A549 (cell line): Measurements from ENCODE around the gene CELSR1. TPM values are rescaled to one million over a fixed set of nuclear protein-coding genes. Genes with fewer than 3 reads are reported as not detected.

ENCODE experiments used
- ATAC-seq, 2 experiments: fragments of 200-7000 bp in 1 of 2; fragments of >200 bp in 1 of 2; cut with Nextera tagmentation in 1 of 2; cut with Tn5 transposase in 1 of 2; 3 replicates each; pipeline versions ENCODE4 v1.8.0 to v1.9.1; 2018 to 2020; ENCODE audit warnings: mild to moderate bottlenecking in 1 of 2, moderate library complexity in 1 of 2
- CTCF ChIA-PET: fragments of 300-600 bp; sonication (Branson Sonifier 250); formaldehyde crosslinking; extraction: SDS; loops from one replicate; lab custom pipeline; 2021; ENCODE audit warnings: antibody characterized with exemption, inconsistent platforms; lab: Yijun Ruan, JAX
- POLR2A ChIA-PET: fragments of 350-600 bp; formaldehyde crosslinking; extraction: SDS; loops from one replicate; lab custom pipeline; 2021; ENCODE audit warnings: antibody characterized with exemption, inconsistent platforms; lab: Yijun Ruan, JAX
- DNase-seq, 2 experiments: peaks; one replicate each; pipeline versions ENCODE4 v3.0.0 to v3.0.0-alpha.2; 2011 to 2016; ENCODE audit warnings: low read depth in 1 of 2, low spot score in 1 of 2
- FAIRE-seq: peaks from 2 replicates; lab custom pipeline; 2011; peaks lifted over from hg19 to GRCh38; lab: Jason Lieb, UNC
- H3K27ac ChIP-seq, 2 experiments: fragments of >200 bp; sonication (Bioruptor Twin); formaldehyde crosslinking; 3 replicates each; pipeline ENCODE4 v1.5.1; 2016 to 2017
- H3K4me1 ChIP-seq: fragments of >200 bp; sonication (Bioruptor Twin); formaldehyde crosslinking; 3 replicates; pipeline ENCODE4 v1.6.1; 2016
- H3K4me2 ChIP-seq: fragments of >200 bp; sonication (Bioruptor Twin); formaldehyde crosslinking; 3 replicates; pipeline ENCODE4 v1.6.1; 2016
- H3K4me3 ChIP-seq: fragments of >200 bp; sonication (Bioruptor Twin); formaldehyde crosslinking; 3 replicates; pipeline ENCODE4 v1.5.1; 2016
- H3K9me3 ChIP-seq: fragments of >200 bp; sonication (Bioruptor Twin); formaldehyde crosslinking; 3 replicates; pipeline ENCODE4 v1.6.1; 2016
- CBX8 ChIP-seq: fragments of 200-600 bp; sonication (generic); IDR thresholded peaks from 2 replicates; pipeline ENCODE4 v1.6.1; 2016
- CEBPB ChIP-seq, 2 experiments: fragments of >200 bp in 1 of 2; sonication (Bioruptor Twin) in 1 of 2; formaldehyde crosslinking in 1 of 2; IDR thresholded peaks; 2 replicates each; pipeline ENCODE4 v1.6.1; 2012 to 2016
- CHD2 ChIP-seq: fragments of 150-350 bp; IDR thresholded peaks from 2 replicates; pipeline ENCODE4 v1.6.1; 2014; ENCODE audit warnings: low read length; ENCODE audit not compliant: partially characterized antibody
- CHD4 ChIP-seq: fragments of 200-600 bp; sonication (generic); IDR thresholded peaks from 2 replicates; pipeline ENCODE4 v1.6.1; 2016; ENCODE audit warnings: antibody characterized with exemption, mild to moderate bottlenecking, borderline replicate concordance
- EHF ChIP-seq: fragments of 250-450 bp; sonication (Bioruptor Pico); IDR thresholded peaks from 2 replicates; pipeline ENCODE4 v1.5.0; 2020; ENCODE audit warnings: mild to moderate bottlenecking
- EP300 ChIP-seq, 2 experiments: fragments of >200 bp; sonication (Bioruptor Twin); formaldehyde crosslinking; IDR thresholded peaks; 2 replicates in 1 of 2; 3 replicates in 1 of 2; pipeline ENCODE4 v1.6.1; 2016 to 2017
- ESRRA ChIP-seq: fragments of 150-350 bp; IDR thresholded peaks from 2 replicates; pipeline ENCODE4 v1.6.1; 2014; ENCODE audit warnings: mild to moderate bottlenecking, low read length, borderline replicate concordance
- FOXS1 ChIP-seq: fragments of 250-450 bp; sonication (Bioruptor Pico); IDR thresholded peaks from 2 replicates; pipeline ENCODE4 v1.5.0; 2020; ENCODE audit warnings: mild to moderate bottlenecking, moderate library complexity
- GATA3 ChIP-seq: IDR thresholded peaks from 2 replicates; pipeline ENCODE4 v1.6.1; 2012; ENCODE audit warnings: borderline replicate concordance
- HES2 ChIP-seq: fragments of >200 bp; sonication (Bioruptor Twin); formaldehyde crosslinking; IDR thresholded peaks from 2 replicates; pipeline ENCODE4 v1.6.1; 2016
- HMGXB4 ChIP-seq: fragments of 250-450 bp; sonication (Bioruptor Pico); IDR thresholded peaks from 2 replicates; pipeline ENCODE4 v1.5.0; 2021; ENCODE audit warnings: mild to moderate bottlenecking, moderate library complexity, borderline replicate concordance
- HOXB13 ChIP-seq: fragments of 250-450 bp; sonication (Bioruptor Pico); IDR thresholded peaks from 2 replicates; pipeline ENCODE4 v1.5.0; 2020; ENCODE audit warnings: low read depth, mild to moderate bottlenecking, moderate library complexity
- HOXB5 ChIP-seq: fragments of 250-450 bp; sonication (Bioruptor Pico); IDR thresholded peaks from 2 replicates; pipeline ENCODE4 v1.5.0; 2020; ENCODE audit warnings: mild to moderate bottlenecking, moderate library complexity
- MAFK ChIP-seq: fragments of 450-650 bp; IDR thresholded peaks from 2 replicates; pipeline ENCODE4 v1.6.1; 2014; ENCODE audit not compliant: partially characterized antibody
- MAZ ChIP-seq: fragments of 150-350 bp; IDR thresholded peaks from 2 replicates; pipeline ENCODE4 v1.6.1; 2014; ENCODE audit warnings: antibody characterized with exemption, low read depth, low read length, borderline replicate concordance
- NR3C1 ChIP-seq: fragments of >200 bp; sonication (Bioruptor Twin); formaldehyde crosslinking; IDR thresholded peaks from 3 replicates; pipeline ENCODE4 v1.6.1; 2017
- POLR2A ChIP-seq: IDR thresholded peaks from 2 replicates; pipeline ENCODE4 v1.6.1; 2012; ENCODE audit warnings: mild to moderate bottlenecking, low read length
- POLR2AphosphoS2 ChIP-seq: conservative IDR thresholded peaks from 2 replicates; pipeline ENCODE4 v1.6.1; 2012; ENCODE audit warnings: low read length, improper control_type of control experiment, inconsistent platforms
- RARB ChIP-seq: fragments of 250-450 bp; sonication (Bioruptor Pico); IDR thresholded peaks from 2 replicates; pipeline ENCODE4 v1.8.0; 2021; ENCODE audit warnings: mild to moderate bottlenecking, moderate library complexity
- RCOR1 ChIP-seq: fragments of 150-350 bp; IDR thresholded peaks from 2 replicates; pipeline ENCODE4 v1.6.1; 2014; ENCODE audit warnings: antibody characterized with exemption, low read length, low read depth
- RNF2 ChIP-seq: fragments of 200-600 bp; sonication (generic); IDR thresholded peaks from 2 replicates; pipeline ENCODE4 v1.6.1; 2016; ENCODE audit warnings: low read depth, mild to moderate bottlenecking, antibody characterized with exemption, moderate library complexity, borderline replicate concordance
- SMC3 ChIP-seq: fragments of >200 bp; sonication (Bioruptor Twin); formaldehyde crosslinking; IDR thresholded peaks from 3 replicates; pipeline ENCODE4 v1.6.1; 2018; ENCODE audit warnings: inconsistent platforms
- USF2 ChIP-seq: fragments of 450-650 bp; IDR thresholded peaks from 2 replicates; pipeline ENCODE4 v1.6.1; 2014; ENCODE audit warnings: antibody characterized with exemption
- ZNF302 ChIP-seq: fragments of 250-450 bp; sonication (Bioruptor Pico); IDR thresholded peaks from 2 replicates; pipeline ENCODE4 v1.9.0; 2021; ENCODE audit warnings: inconsistent platforms, mild to moderate bottlenecking, moderate library complexity
- ZSCAN20 ChIP-seq: fragments of 250-450 bp; sonication (Bioruptor Pico); IDR thresholded peaks from 2 replicates; pipeline ENCODE4 v1.8.0; 2022; ENCODE audit warnings: mild to moderate bottlenecking, moderate library complexity
- WGBS: methylation state at CpG from one replicate; pipeline ENCODE4 v1.1.6; 2017; ENCODE audit errors: missing lambda C conversion rate; 5-methylcytosine and 5-hydroxymethylcytosine counted together
- polyA plus RNA-seq, 4 experiments: library from polyadenylated mRNA; depleted of rRNA in 3 of 4; stranded (reverse); fragments of >200 nt; fragmentation: RNase III in 1 of 4; extraction: RNeasy Plus Mini Kit Qiagen cat#74134 plus additional on column Dnase treatment in 1 of 4; gene quantifications; 2 replicates in 3 of 4; 3 replicates in 1 of 4; pipeline ENCODE4 v1.2.3, GENCODE V29; 2011 to 2017
- TF ChIP-seq, protein P1 (sequence below): fragments of >200 bp; sonication (Bioruptor Twin); formaldehyde crosslinking; IDR thresholded peaks from 3 replicates; pipeline ENCODE4 v1.6.1; 2016
- TF ChIP-seq, protein P2 (sequence below): fragments of 250-450 bp; sonication (Bioruptor Pico); IDR thresholded peaks from 2 replicates; pipeline ENCODE4 v1.5.0; 2020; ENCODE audit warnings: low read depth, mild to moderate bottlenecking, moderate library complexity

The CELSR1 gene
- polyA plus RNA-seq, 2 of the 4 experiments (the other 2 are of a cell fraction): 15.3 to 31.8 TPM

GRCh38 chr22:46508491-46508999 lies 28.9 kb downstream of the CELSR1 start:
- CTCF ChIA-PET: no interaction called here
- H3K27ac ChIP-seq: peak overlapping the region in 1 of 2 experiments; percentile 43; a peak in 2 of 6 replicates
- no peak for FAIRE-seq
- no peaks in the 10 kb centered on the region for H3K9me3 ChIP-seq
- DNase-seq: no peak
- TF ChIP-seq RCOR1: no peak
- TF ChIP-seq HOXB5 (CRISPR knock-in tag): no peak
- no peak for TF ChIP-seq CBX8
- TF ChIP-seq RARB (CRISPR knock-in tag): no peak
- TF ChIP-seq ZNF302 (CRISPR knock-in tag): no peak
- no peak for TF ChIP-seq MAFK
- TF ChIP-seq NR3C1: no peak
- no peak for TF ChIP-seq POLR2AphosphoS2
- TF ChIP-seq RNF2: no peak
- no peak for TF ChIP-seq CEBPB (IDR thresholded peaks at IDR 0.05)
- no peak for TF ChIP-seq SMC3
- no peak for TF ChIP-seq ZSCAN20
- TF ChIP-seq CHD4: no peak
- no peak for TF ChIP-seq EP300 (IDR thresholded peaks at IDR 0.05)
- no peak for TF ChIP-seq FOXS1 (CRISPR knock-in tag)
- no peak for TF ChIP-seq MAZ
- TF ChIP-seq USF2: no peak
- no peak for TF ChIP-seq HMGXB4
- no peak for TF ChIP-seq EHF
- TF ChIP-seq HOXB13 (CRISPR knock-in tag): no peak
- TF ChIP-seq, all 56 proteins: peak for 0
- no peak for ATAC-seq
- Histone ChIP-seq H3K4me3 (no peak overlapping the region), H3K4me1 (peaks cover 5% of the 10 kb centered on the region), H3K4me2 (no peak overlapping the region)
- WGBS: 92% methylated on average over 16 of the region's 20 CpGs
- POLR2A ChIA-PET: no interaction called here

- H3K4me2 ChIP-seq: no peak overlapping the region
- TF ChIP-seq EHF: no peak
- TF ChIP-seq GATA3: no peak
- no peak for TF ChIP-seq POLR2A
- TF ChIP-seq, protein P1, sequence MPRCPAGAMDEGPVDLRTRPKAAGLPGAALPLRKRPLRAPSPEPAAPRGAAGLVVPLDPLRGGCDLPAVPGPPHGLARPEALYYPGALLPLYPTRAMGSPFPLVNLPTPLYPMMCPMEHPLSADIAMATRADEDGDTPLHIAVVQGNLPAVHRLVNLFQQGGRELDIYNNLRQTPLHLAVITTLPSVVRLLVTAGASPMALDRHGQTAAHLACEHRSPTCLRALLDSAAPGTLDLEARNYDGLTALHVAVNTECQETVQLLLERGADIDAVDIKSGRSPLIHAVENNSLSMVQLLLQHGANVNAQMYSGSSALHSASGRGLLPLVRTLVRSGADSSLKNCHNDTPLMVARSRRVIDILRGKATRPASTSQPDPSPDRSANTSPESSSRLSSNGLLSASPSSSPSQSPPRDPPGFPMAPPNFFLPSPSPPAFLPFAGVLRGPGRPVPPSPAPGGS: no peak
- TF ChIP-seq HES2: no peak
- TF ChIP-seq, protein P2, sequence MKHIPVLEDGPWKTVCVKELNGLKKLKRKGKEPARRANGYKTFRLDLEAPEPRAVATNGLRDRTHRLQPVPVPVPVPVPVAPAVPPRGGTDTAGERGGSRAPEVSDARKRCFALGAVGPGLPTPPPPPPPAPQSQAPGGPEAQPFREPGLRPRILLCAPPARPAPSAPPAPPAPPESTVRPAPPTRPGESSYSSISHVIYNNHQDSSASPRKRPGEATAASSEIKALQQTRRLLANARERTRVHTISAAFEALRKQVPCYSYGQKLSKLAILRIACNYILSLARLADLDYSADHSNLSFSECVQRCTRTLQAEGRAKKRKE: no peak
- TF ChIP-seq HMGXB4: no peak
- TF ChIP-seq CHD4: no peak
- no peak for TF ChIP-seq CHD2
- TF ChIP-seq ESRRA: no peak
- no peak for TF ChIP-seq HOXB5 (CRISPR knock-in tag)
- H3K4me1 ChIP-seq: peaks cover 10% of the 10 kb centered on the region
- ChIA-PET POLR2A (no interaction called here), CTCF (interaction anchor here (1.0 to 1.4 kb wide), 2 partner anchors 24 to 26 kb away, joined by 3 to 6 read pairs; no protein-coding TSS in a partner anchor)
- peak overlapping the region in 1 of 2 experiments; percentile 43; a peak in 2 of 6 replicates for H3K27ac ChIP-seq
- DNase-seq (no peak), ATAC-seq (peak in 1 of 2 experiments; percentile 30; a peak in 1 of 6 replicates), FAIRE-seq (no peak)
- no peaks in the 10 kb centered on the region for H3K9me3 ChIP-seq
- no peak overlapping the region for H3K4me3 ChIP-seq
- WGBS: 95% methylated on average over 14 of the region's 34 CpGs
Observed at GRCh38 chr22:46507451-46508425, 29.7 kb downstream of the CELSR1 start.
